Measurements from ENCODE around the gene PHYHD1. TPM values are rescaled to one million over a fixed set of nuclear protein-coding genes. Genes with fewer than 3 reads are reported as not detected.

The PHYHD1 gene
- total and polyA plus RNA-seq, 2 of the 13 experiments (the other 11 are each of a cell fraction or from before 2014, with no cell fraction given), result 10.6 to 25.3 TPM

DNA sequence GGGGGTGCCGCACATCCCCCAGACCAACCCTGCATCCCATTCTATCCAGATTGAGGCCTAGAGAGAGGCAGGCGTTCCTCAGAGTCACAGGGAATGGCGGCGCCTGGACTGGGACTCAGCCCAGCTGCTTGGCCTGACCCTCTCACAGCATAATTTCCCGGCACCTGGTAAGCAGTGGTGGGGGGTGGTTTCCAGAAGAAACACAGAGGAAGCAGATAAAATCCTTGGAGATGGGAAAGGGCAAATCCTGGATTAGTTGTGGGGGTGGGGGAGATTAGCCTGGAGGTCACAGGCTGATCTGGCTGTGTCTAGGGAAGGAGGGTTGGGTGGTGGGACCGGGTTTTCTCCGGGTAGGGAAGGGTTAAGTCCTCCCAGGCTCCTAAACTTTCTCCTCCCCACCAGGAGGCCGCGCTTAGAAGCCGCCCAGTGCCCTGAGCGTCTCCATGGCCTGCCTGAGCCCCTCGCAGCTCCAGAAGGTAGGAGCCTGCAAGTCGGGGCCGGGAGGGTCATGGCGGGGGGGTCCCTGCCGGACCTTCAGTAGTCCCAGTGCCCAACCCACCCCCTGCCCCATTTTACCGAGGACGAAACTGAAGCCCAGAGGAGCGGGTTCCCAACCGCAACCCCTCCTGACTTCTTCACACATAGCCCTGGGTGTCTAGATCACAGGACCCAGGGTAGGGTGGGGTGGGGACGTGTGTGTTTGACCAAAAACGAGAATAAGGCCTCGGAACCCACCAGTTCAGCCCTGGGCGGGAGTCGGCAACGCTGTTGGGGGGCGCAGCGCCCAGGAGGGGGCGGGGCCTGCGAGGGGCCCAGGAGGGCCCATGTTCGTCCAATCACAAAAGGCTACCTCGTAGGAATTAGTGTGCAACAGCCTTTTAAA is 1.3 kb downstream of the PHYHD1 start (continued):
- TF ChIP-seq, protein P1, sequence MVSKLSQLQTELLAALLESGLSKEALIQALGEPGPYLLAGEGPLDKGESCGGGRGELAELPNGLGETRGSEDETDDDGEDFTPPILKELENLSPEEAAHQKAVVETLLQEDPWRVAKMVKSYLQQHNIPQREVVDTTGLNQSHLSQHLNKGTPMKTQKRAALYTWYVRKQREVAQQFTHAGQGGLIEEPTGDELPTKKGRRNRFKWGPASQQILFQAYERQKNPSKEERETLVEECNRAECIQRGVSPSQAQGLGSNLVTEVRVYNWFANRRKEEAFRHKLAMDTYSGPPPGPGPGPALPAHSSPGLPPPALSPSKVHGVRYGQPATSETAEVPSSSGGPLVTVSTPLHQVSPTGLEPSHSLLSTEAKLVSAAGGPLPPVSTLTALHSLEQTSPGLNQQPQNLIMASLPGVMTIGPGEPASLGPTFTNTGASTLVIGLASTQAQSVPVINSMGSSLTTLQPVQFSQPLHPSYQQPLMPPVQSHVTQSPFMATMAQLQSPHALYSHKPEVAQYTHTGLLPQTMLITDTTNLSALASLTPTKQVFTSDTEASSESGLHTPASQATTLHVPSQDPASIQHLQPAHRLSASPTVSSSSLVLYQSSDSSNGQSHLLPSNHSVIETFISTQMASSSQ (IDR thresholded peaks at IDR 0.05; ENCODE audit: low read depth), result no peak
- TF ChIP-seq, protein P1 (CRISPR knock-in tag; IDR thresholded peaks at IDR 0.05; ENCODE audit: borderline replicate concordance), result 0 out of 2 replicates have a peak, but pooled peaks have one; percentile 15
- TF ChIP-seq SRSF1 (optimal IDR thresholded peaks at IDR 0.05; ENCODE audit: low read depth, low read length) (peak; percentile 46), NAIF1 (CRISPR knock-in tag; IDR thresholded peaks at IDR 0.05; ENCODE audit: borderline replicate concordance) (peak; percentile 10; the same call in 1 of the 2 replicates), ZNF232 (CRISPR knock-in tag; IDR thresholded peaks at IDR 0.05; ENCODE audit: borderline replicate concordance) (no peak), ZFY (CRISPR knock-in tag; IDR thresholded peaks at IDR 0.05) (peak; percentile 77), ELF3 (CRISPR knock-in tag; IDR thresholded peaks at IDR 0.05) (no peak), NFKB2 (CRISPR knock-in tag; IDR thresholded peaks at IDR 0.05; ENCODE audit: borderline replicate concordance) (peak; percentile 61; the same call in 1 of the 2 replicates), ZZZ3 (CRISPR knock-in tag; IDR thresholded peaks at IDR 0.05; ENCODE audit: borderline replicate concordance) (no peak), GABPB1 (CRISPR knock-in tag; IDR thresholded peaks at IDR 0.05) (peak; percentile 32; the same call in 1 of the 2 replicates), ZBTB7A (CRISPR knock-in tag; IDR thresholded peaks at IDR 0.05) (peak; percentile 66; the same call in 1 of the 2 replicates), BORCS8-MEF2B (CRISPR knock-in tag; IDR thresholded peaks at IDR 0.05) (0 out of 2 replicates have a peak, but pooled peaks have one; percentile 47), SNAI1 (CRISPR knock-in tag; IDR thresholded peaks at IDR 0.05; ENCODE audit: borderline replicate concordance) (0 out of 2 replicates have a peak, but pooled peaks have one; percentile 24)
- TF ChIP-seq, protein P2, sequence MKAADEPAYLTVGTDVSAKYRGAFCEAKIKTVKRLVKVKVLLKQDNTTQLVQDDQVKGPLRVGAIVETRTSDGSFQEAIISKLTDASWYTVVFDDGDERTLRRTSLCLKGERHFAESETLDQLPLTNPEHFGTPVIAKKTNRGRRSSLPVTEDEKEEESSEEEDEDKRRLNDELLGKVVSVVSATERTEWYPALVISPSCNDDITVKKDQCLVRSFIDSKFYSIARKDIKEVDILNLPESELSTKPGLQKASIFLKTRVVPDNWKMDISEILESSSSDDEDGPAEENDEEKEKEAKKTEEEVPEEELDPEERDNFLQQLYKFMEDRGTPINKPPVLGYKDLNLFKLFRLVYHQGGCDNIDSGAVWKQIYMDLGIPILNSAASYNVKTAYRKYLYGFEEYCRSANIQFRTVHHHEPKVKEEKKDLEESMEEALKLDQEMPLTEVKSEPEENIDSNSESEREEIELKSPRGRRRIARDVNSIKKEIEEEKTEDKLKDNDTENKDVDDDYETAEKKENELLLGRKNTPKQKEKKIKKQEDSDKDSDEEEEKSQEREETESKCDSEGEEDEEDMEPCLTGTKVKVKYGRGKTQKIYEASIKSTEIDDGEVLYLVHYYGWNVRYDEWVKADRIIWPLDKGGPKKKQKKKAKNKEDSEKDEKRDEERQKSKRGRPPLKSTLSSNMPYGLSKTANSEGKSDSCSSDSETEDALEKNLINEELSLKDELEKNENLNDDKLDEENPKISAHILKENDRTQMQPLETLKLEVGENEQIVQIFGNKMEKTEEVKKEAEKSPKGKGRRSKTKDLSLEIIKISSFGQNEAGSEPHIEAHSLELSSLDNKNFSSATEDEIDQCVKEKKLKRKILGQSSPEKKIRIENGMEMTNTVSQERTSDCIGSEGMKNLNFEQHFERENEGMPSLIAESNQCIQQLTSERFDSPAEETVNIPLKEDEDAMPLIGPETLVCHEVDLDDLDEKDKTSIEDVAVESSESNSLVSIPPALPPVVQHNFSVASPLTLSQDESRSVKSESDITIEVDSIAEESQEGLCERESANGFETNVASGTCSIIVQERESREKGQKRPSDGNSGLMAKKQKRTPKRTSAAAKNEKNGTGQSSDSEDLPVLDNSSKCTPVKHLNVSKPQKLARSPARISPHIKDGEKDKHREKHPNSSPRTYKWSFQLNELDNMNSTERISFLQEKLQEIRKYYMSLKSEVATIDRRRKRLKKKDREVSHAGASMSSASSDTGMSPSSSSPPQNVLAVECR (CRISPR knock-in tag; IDR thresholded peaks at IDR 0.05; ENCODE audit: borderline replicate concordance), result peak; percentile 10; the same call in 1 of the 2 replicates
- TF ChIP-seq, protein P3, sequence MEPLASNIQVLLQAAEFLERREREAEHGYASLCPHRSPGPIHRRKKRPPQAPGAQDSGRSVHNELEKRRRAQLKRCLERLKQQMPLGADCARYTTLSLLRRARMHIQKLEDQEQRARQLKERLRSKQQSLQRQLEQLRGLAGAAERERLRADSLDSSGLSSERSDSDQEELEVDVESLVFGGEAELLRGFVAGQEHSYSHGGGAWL (CRISPR knock-in tag; IDR thresholded peaks at IDR 0.05), result 0 out of 2 replicates have a peak, but pooled peaks have one; percentile 26
- TF ChIP-seq, protein P4, sequence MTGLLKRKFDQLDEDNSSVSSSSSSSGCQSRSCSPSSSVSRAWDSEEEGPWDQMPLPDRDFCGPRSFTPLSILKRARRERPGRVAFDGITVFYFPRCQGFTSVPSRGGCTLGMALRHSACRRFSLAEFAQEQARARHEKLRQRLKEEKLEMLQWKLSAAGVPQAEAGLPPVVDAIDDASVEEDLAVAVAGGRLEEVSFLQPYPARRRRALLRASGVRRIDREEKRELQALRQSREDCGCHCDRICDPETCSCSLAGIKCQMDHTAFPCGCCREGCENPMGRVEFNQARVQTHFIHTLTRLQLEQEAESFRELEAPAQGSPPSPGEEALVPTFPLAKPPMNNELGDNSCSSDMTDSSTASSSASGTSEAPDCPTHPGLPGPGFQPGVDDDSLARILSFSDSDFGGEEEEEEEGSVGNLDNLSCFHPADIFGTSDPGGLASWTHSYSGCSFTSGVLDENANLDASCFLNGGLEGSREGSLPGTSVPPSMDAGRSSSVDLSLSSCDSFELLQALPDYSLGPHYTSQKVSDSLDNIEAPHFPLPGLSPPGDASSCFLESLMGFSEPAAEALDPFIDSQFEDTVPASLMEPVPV (CRISPR knock-in tag; IDR thresholded peaks at IDR 0.05), result peak; percentile 32; the same call in 1 of the 2 replicates
